Caco-2 (cell line): ENCODE results near the gene GLTP. TPM values are rescaled to one million over a fixed set of nuclear protein-coding genes. Genes with fewer than 3 reads are reported as not detected.

Source experiments
- BruUV-seq: library from RNA; stranded (reverse); fragments of 400-500 nt; replicated peaks from 2 replicates; lab custom pipeline; 2021; lab: Mats Ljungman, UMichigan
- CTCF ChIA-PET: fragments of 300-600 bp; sonication (Branson Sonifier 250); formaldehyde crosslinking; loops from one replicate; lab custom pipeline; 2022; ENCODE audit warnings: antibody characterized with exemption; lab: Charles Lee
- POLR2A ChIA-PET: fragments of 300-600 bp; sonication (Branson Sonifier 250); formaldehyde crosslinking; loops from one replicate; lab custom pipeline; 2022; ENCODE audit warnings: antibody characterized with exemption; lab: Charles Lee
- DNase-seq, 2 experiments: peaks; one replicate each; pipeline versions ENCODE4 v3.0.0 to v3.0.0-alpha.2; 2020 to 2022
- H3K27me3 ChIP-seq: replicated peaks from 2 replicates; pipeline ENCODE4 v1.6.0; 2011; ENCODE audit warnings: low read length; ENCODE audit not compliant: control insufficient read depth, insufficient read depth
- H3K36me3 ChIP-seq: 2 replicates; pipeline ENCODE4 v1.5.1; 2011; ENCODE audit warnings: low read length; ENCODE audit not compliant: control insufficient read depth, insufficient read depth
- H3K4me1 ChIP-seq: fragments of 250-450 bp; sonication (Bioruptor Pico); 2 replicates; pipeline ENCODE4 v1.5.1; 2020; ENCODE audit warnings: mild to moderate bottlenecking
- H3K4me3 ChIP-seq: 2 replicates; pipeline ENCODE4 v1.5.1; 2011; ENCODE audit warnings: low read depth, mild to moderate bottlenecking, control low read depth, low read length
- H3K9me3 ChIP-seq: fragments of 250-450 bp; sonication (Bioruptor Pico); 2 replicates; pipeline ENCODE4 v1.5.1; 2020; ENCODE audit warnings: mild to moderate bottlenecking, moderate library complexity
- H3K27ac Mint-ChIP-seq: one replicate; pipeline ENCODE4 v1.8.0; 2022; ENCODE audit warnings: mixed read lengths; ENCODE audit not compliant: unreplicated experiment
- H3K27me3 Mint-ChIP-seq: one replicate; pipeline ENCODE4 v1.8.0; 2022; ENCODE audit warnings: mixed read lengths; ENCODE audit not compliant: insufficient read depth, unreplicated experiment
- H3K36me3 Mint-ChIP-seq: one replicate; pipeline ENCODE4 v1.8.0; 2022; ENCODE audit warnings: mild to moderate bottlenecking, mixed read lengths; ENCODE audit not compliant: insufficient read depth, unreplicated experiment
- H3K4me1 Mint-ChIP-seq: one replicate; pipeline ENCODE4 v1.8.0; 2022; ENCODE audit warnings: low read depth, mixed read lengths; ENCODE audit not compliant: unreplicated experiment
- H3K4me3 Mint-ChIP-seq: one replicate; pipeline ENCODE4 v1.8.0; 2022; ENCODE audit warnings: mild to moderate bottlenecking, moderate library complexity, mixed read lengths; ENCODE audit not compliant: unreplicated experiment
- H3K9me3 Mint-ChIP-seq: one replicate; pipeline ENCODE4 v1.8.0; 2022; ENCODE audit warnings: mixed read lengths; ENCODE audit not compliant: unreplicated experiment
- intact Hi-C: fragments of 100-400 bp; cut with micrococcal nuclease; formaldehyde crosslinking; loops from one replicate; pipeline ENCODE4 v1.10.0; 2022; ENCODE audit not compliant: unreplicated experiment
- total RNA-seq: library from RNA; stranded (reverse); gene quantifications from 2 replicates; pipeline ENCODE4 v1.2.3, GENCODE V29; 2022
- TF ChIP-seq, protein P1 (sequence below), 2 experiments: fragments of 200-600 bp in 1 of 2; IDR thresholded peaks; 1 replicate in 1 of 2; 2 replicates in 1 of 2; pipeline versions ENCODE4 v1.5.1 to v1.8.0; 2011 to 2022; ENCODE audit warnings: antibody characterized with exemption in 1 of 2, control low read depth in 1 of 2, inconsistent platforms in 1 of 2, low read depth in 1 of 2, low read length in 1 of 2, mild to moderate bottlenecking in 1 of 2, moderate library complexity in 1 of 2; ENCODE audit not compliant: insufficient read depth in 1 of 2, severe bottlenecking in 1 of 2, unreplicated experiment in 1 of 2

The GLTP gene
- total RNA-seq, 1 experiment from 2014 or later, result 14.9 TPM

- no TSS peak for BruUV-seq
- Mint-ChIP-seq H3K27ac (no peak overlapping the region), H3K36me3 (no peaks in the 10 kb centered on the region), H3K27me3 (no peaks in the 10 kb centered on the region), H3K4me3 (no peak overlapping the region), H3K9me3 (no peaks in the 10 kb centered on the region), H3K4me1 (no peaks in the 10 kb centered on the region)
- Histone ChIP-seq H3K27me3 (no peaks in the 10 kb centered on the region; the same call in 1 of the 2 replicates), H3K4me1 (peaks cover 10% of the 10 kb centered on the region; the same call in 1 of the 2 replicates), H3K9me3 (no peaks in the 10 kb centered on the region), H3K36me3 (no peaks in the 10 kb centered on the region), H3K4me3 (no peak overlapping the region)
- TF ChIP-seq, protein P1, sequence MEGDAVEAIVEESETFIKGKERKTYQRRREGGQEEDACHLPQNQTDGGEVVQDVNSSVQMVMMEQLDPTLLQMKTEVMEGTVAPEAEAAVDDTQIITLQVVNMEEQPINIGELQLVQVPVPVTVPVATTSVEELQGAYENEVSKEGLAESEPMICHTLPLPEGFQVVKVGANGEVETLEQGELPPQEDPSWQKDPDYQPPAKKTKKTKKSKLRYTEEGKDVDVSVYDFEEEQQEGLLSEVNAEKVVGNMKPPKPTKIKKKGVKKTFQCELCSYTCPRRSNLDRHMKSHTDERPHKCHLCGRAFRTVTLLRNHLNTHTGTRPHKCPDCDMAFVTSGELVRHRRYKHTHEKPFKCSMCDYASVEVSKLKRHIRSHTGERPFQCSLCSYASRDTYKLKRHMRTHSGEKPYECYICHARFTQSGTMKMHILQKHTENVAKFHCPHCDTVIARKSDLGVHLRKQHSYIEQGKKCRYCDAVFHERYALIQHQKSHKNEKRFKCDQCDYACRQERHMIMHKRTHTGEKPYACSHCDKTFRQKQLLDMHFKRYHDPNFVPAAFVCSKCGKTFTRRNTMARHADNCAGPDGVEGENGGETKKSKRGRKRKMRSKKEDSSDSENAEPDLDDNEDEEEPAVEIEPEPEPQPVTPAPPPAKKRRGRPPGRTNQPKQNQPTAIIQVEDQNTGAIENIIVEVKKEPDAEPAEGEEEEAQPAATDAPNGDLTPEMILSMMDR (IDR thresholded peaks at IDR 0.05; ENCODE audit: insufficient read depth in 1 of 2, low read depth in 1 of 2, low read length in 1 of 2, severe bottlenecking in 1 of 2, unreplicated experiment in 1 of 2), result no peak
- CTCF ChIA-PET, result interaction anchor here (0.5 to 1.1 kb wide), 2 partner anchors 15 to 30 kb away, joined by 4 to 6 read pairs; no protein-coding TSS in a partner anchor
- POLR2A ChIA-PET, result interaction anchor here (0.5 to 0.6 kb wide), 2 partner anchors 319 to 675 kb away, joined by 3 to 9 read pairs; no protein-coding TSS in a partner anchor
- intact Hi-C loops, result no loop called here
- no peak for DNase-seq
Observed at GRCh38 chr12:109830267-109830666, 50.1 kb downstream of the GLTP start.

DNA sequence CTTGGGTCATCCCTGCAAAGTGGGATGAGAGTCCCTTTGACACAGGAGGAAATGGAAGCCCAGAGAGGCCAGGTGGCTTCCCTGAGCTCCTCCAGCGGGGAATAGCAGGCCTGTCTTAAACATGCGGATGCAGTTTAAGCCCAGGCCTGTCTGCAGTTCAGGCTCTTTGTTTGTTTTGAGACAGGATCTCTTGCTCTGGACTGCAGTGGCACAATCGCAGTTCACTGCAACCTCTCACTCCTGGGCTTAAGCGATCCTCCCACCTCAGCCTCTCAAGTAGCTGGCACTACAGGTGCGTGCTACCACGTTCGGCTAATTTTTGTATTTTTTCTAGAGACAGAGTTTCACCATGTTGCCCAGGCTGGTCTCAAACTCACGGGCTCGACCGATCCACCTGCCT lies 50.7 kb downstream of the GLTP start:
- intact Hi-C loops, result no loop called here
- H3K27me3 Mint-ChIP-seq, result no peaks in the 10 kb centered on the region
- TF ChIP-seq, protein P1 (IDR thresholded peaks at IDR 0.05; ENCODE audit: insufficient read depth in 1 of 2, low read depth in 1 of 2, low read length in 1 of 2, severe bottlenecking in 1 of 2, unreplicated experiment in 1 of 2), result no peak
- DNase-seq, result no peak
- H3K4me3 ChIP-seq, result no peak overlapping the region
- no TSS peak for BruUV-seq
- H3K36me3 Mint-ChIP-seq, result no peaks in the 10 kb centered on the region
- CTCF ChIA-PET, result interaction anchor here (1.0 kb wide), 1 partner anchor 17 kb away, joined by 3 read pairs; no protein-coding TSS in a partner anchor
- H3K27ac Mint-ChIP-seq, result no peak overlapping the region
- H3K4me1 ChIP-seq, result peaks cover 10% of the 10 kb centered on the region; the same call in 1 of the 2 replicates
- no peaks in the 10 kb centered on the region for H3K36me3 ChIP-seq
- POLR2A ChIA-PET, result no interaction called here
- no peak overlapping the region for H3K4me3 Mint-ChIP-seq
- H3K27me3 ChIP-seq, result no peaks in the 10 kb centered on the region; the same call in 1 of the 2 replicates
- no peaks in the 10 kb centered on the region for H3K4me1 Mint-ChIP-seq
- no peaks in the 10 kb centered on the region for H3K9me3 Mint-ChIP-seq
- H3K9me3 ChIP-seq, result no peaks in the 10 kb centered on the region

GRCh38 chr12:109828754-109829511 lies 51.4 kb downstream of the GLTP start:
- Mint-ChIP-seq H3K4me1 (no peaks in the 10 kb centered on the region), H3K4me3 (no peak overlapping the region), H3K36me3 (no peaks in the 10 kb centered on the region), H3K27me3 (no peaks in the 10 kb centered on the region), H3K9me3 (no peaks in the 10 kb centered on the region), H3K27ac (no peak overlapping the region)
- Histone ChIP-seq H3K4me1 (peaks cover 10% of the 10 kb centered on the region; the same call in 1 of the 2 replicates), H3K27me3 (no peaks in the 10 kb centered on the region; the same call in 1 of the 2 replicates), H3K4me3 (no peak overlapping the region), H3K36me3 (no peaks in the 10 kb centered on the region), H3K9me3 (no peaks in the 10 kb centered on the region)
- ChIA-PET POLR2A (interaction anchor here (0.6 to 1.0 kb wide), 2 partner anchors 451 to 1268 kb away, joined by 3 read pairs; partner anchors contain the start of gene SART3), CTCF (interaction anchor here (1.0 kb wide), 1 partner anchor 18 kb away, joined by 3 read pairs; no protein-coding TSS in a partner anchor)
- intact Hi-C loops, result no loop called here
- DNase-seq, result no peak
- BruUV-seq, result no TSS peak
- TF ChIP-seq, protein P1 (IDR thresholded peaks at IDR 0.05; ENCODE audit: insufficient read depth in 1 of 2, low read depth in 1 of 2, low read length in 1 of 2, severe bottlenecking in 1 of 2, unreplicated experiment in 1 of 2), result no peak
